Transverse colon (tissue), 3 donors: ENCODE results near the gene CCNL1.

Experiments used
- EP300 ChIP-seq: sonication (generic); formaldehyde crosslinking; IDR thresholded peaks from one replicate; pipeline ENCODE4 v1.6.1; 2017; ENCODE audit warnings: antibody characterized with exemption, low read depth
- POLR2AphosphoS5 ChIP-seq, 3 donors: sonication (generic); formaldehyde crosslinking; IDR thresholded peaks; one replicate each; pipeline ENCODE4 v1.6.1; 2016; ENCODE audit warnings: antibody characterized with exemption in 3 of 3

DNA sequence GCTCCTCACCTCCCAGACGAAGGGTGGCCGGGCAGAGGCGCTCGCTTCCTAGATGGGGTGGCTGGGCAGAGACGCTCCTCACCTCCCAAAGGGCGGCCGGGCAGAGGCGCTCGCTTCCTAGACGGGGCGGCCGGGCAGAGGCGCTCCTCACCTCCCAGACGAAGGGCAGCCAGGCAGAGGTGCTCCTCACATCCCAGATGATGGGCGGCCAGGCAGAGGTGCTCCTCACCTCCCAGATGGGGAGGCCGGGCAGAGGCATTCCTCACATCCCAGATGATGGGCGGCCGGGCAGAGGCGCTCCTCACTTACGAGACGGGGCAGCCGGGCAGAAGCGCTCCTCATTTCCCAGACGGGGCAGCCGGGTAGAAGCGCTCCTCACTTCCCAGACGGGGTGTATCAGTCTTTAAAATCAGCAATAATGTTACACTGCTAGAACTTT, 19.4 kb upstream of the CCNL1 start:
- TF ChIP-seq EP300 (no peak), POLR2AphosphoS5 (IDR thresholded peaks at IDR 0.05) (no peak)
